ENCODE data around the gene ITGA2B. TPM values are rescaled to one million over a fixed set of nuclear protein-coding genes. Genes with fewer than 3 reads are reported as not detected.

Gene ITGA2B
- total and polyA plus RNA-seq, 2 of the 13 experiments (the other 11 are each of a cell fraction or from before 2014, with no cell fraction given) = 0.38 to 1.1 TPM

- TF ChIP-seq KDM5A (IDR thresholded peaks at IDR 0.05; ENCODE audit: borderline replicate concordance, low read length) (peak; percentile 97), GABPA (IDR thresholded peaks at IDR 0.05; ENCODE audit: low read depth, low read length) (no peak), GABPA (CRISPR knock-in tag; IDR thresholded peaks at IDR 0.05; ENCODE audit: low read depth) (peak; percentile 83), THAP11 (CRISPR knock-in tag; IDR thresholded peaks at IDR 0.05) (peak; percentile 89), ATF5 (CRISPR knock-in tag; IDR thresholded peaks at IDR 0.05; ENCODE audit: low read depth) (no peak), ARID3A (IDR thresholded peaks at IDR 0.05; ENCODE audit: low read depth, low read length) (no peak; the same call in 1 of the 2 replicates), ZNF264 (CRISPR knock-in tag; IDR thresholded peaks at IDR 0.05) (peak; percentile 77), PHF8 (CRISPR knock-in tag; IDR thresholded peaks at IDR 0.05) (peak; percentile 89), HOXA5 (CRISPR knock-in tag; IDR thresholded peaks at IDR 0.05) (no peak; the same call in 1 of the 2 replicates), CREM (IDR thresholded peaks at IDR 0.05) (peak; percentile 79), CREM (CRISPR knock-in tag; IDR thresholded peaks at IDR 0.05) (no peak; the same call in 1 of the 2 replicates), ZFP37 (CRISPR knock-in tag; IDR thresholded peaks at IDR 0.05; ENCODE audit: borderline replicate concordance) (peak; percentile 64; the same call in 1 of the 2 replicates), AHDC1 (CRISPR knock-in tag; IDR thresholded peaks at IDR 0.05; ENCODE audit: borderline replicate concordance) (no peak), HMG20A (CRISPR knock-in tag; IDR thresholded peaks at IDR 0.05; ENCODE audit: borderline replicate concordance) (0 out of 2 replicates have a peak, but pooled peaks have one; percentile 11), SOX6 (IDR thresholded peaks at IDR 0.05) (no peak), SOX6 (CRISPR knock-in tag; IDR thresholded peaks at IDR 0.05) (no peak; the same call in 1 of the 2 replicates), TEF (CRISPR knock-in tag; IDR thresholded peaks at IDR 0.05) (no peak), ZNF576 (CRISPR knock-in tag; IDR thresholded peaks at IDR 0.05) (no peak), RBM39 (IDR thresholded peaks at IDR 0.05; ENCODE audit: low read depth, low read length, poor library complexity, severe bottlenecking) (no peak), ZNF781 (CRISPR knock-in tag; IDR thresholded peaks at IDR 0.05; ENCODE audit: borderline replicate concordance, not compliant biosample characterization) (peak; percentile 16), SSRP1 (CRISPR knock-in tag; IDR thresholded peaks at IDR 0.05) (no peak), SP2 (CRISPR knock-in tag; IDR thresholded peaks at IDR 0.05) (peak; percentile 91)
These were observed 44.5 kb downstream of the ITGA2B start, which contains the start of gene GRN (continued) for GRCh38 chr17:44344939-44345453.
